Smooth muscle cell (in vitro differentiated cells): ENCODE measurements around the gene SMIM24. TPM values are rescaled to one million over a fixed set of nuclear protein-coding genes. Genes with fewer than 3 reads are reported as not detected.
"Not testable (repeated sequence)": the region's sequence is repeated elsewhere in the genome, so short reads cannot be mapped to it uniquely, and the experiment has no call there.

Experiments used
- DNase-seq: peaks from one replicate; lab custom pipeline; 2025; ENCODE audit not compliant: unreplicated experiment; lab: John Stamatoyannopoulos, UW
- H2AFZ ChIP-seq: fragments of 200-600 bp; sonication (generic); 2 replicates; pipeline ENCODE4 v1.6.0; 2016; ENCODE audit warnings: antibody characterized with exemption, low read depth, mild to moderate bottlenecking
- H3F3A ChIP-seq: fragments of 200-600 bp; sonication (generic); 2 replicates; pipeline ENCODE4 v1.6.0; 2017; ENCODE audit warnings: antibody characterized with exemption, low read depth
- H3K27ac ChIP-seq: fragments of 200-600 bp; sonication (generic); 2 replicates; pipeline ENCODE4 v1.5.1; 2016; ENCODE audit warnings: low read depth, mild to moderate bottlenecking
- H3K27me3 ChIP-seq: fragments of 200-600 bp; sonication (generic); 2 replicates; pipeline ENCODE4 v1.6.1; 2016; ENCODE audit warnings: low read depth, mild to moderate bottlenecking
- H3K36me3 ChIP-seq: fragments of 200-600 bp; sonication (generic); 2 replicates; pipeline ENCODE4 v1.5.1; 2016; ENCODE audit warnings: low read depth
- H3K4me1 ChIP-seq: fragments of 200-600 bp; sonication (generic); 2 replicates; pipeline ENCODE4 v1.5.1; 2016; ENCODE audit warnings: low read depth
- H3K4me2 ChIP-seq: fragments of 200-600 bp; sonication (generic); 2 replicates; pipeline ENCODE4 v1.6.0; 2016; ENCODE audit warnings: mild to moderate bottlenecking
- H3K4me3 ChIP-seq: fragments of 200-600 bp; sonication (generic); 2 replicates; pipeline ENCODE4 v1.5.1; 2016; ENCODE audit warnings: mild to moderate bottlenecking
- H3K79me2 ChIP-seq: fragments of 200-600 bp; sonication (generic); 2 replicates; pipeline ENCODE4 v1.6.0; 2016; ENCODE audit warnings: low read depth, mild to moderate bottlenecking
- H3K9ac ChIP-seq: fragments of 200-600 bp; sonication (generic); 2 replicates; pipeline ENCODE4 v1.6.0; 2016; ENCODE audit warnings: low read depth
- H3K9me3 ChIP-seq: fragments of 200-600 bp; sonication (generic); replicated peaks from 2 replicates; pipeline ENCODE4 v1.5.1; 2016; ENCODE audit warnings: low read depth
- H4K20me1 ChIP-seq: fragments of 200-600 bp; sonication (generic); 2 replicates; pipeline ENCODE4 v1.6.0; 2016; ENCODE audit warnings: low read depth
- CTCF ChIP-seq: fragments of 200-600 bp; sonication (generic); IDR thresholded peaks from 2 replicates; pipeline ENCODE4 v1.5.1; 2017; ENCODE audit warnings: borderline replicate concordance, mild to moderate bottlenecking, antibody characterized with exemption; ENCODE audit not compliant: insufficient read depth, poor library complexity, severe bottlenecking
- WGBS: methylation state at CpG from one replicate; pipeline ENCODE4 v1.1.7; 2016; ENCODE audit warnings: low lambda C conversion rate; 5-methylcytosine and 5-hydroxymethylcytosine counted together
- polyA plus RNA-seq: library from polyadenylated mRNA; unstranded; fragments of >200 nt; fragmentation: Nextera tagmentation; extraction: Ambion mirVana; gene quantifications from 2 replicates; pipeline ENCODE4 v1.2.1, GENCODE V29; 2016
- small RNA-seq: library from RNA; depleted of rRNA; stranded (forward); fragments of <200 nt; gene quantifications from one replicate; pipeline ENCODE3, GENCODE V24; 2014
- total RNA-seq: library from RNA; depleted of rRNA; stranded (reverse); fragments of >200 nt; gene quantifications from 2 replicates; pipeline ENCODE4 v1.2.3, GENCODE V29; 2014

The SMIM24 gene
- total and polyA plus RNA-seq, 2 experiments from 2014 or later = 1.1 TPM; not detected in 1

- no peaks in the 10 kb centered on the region for H3F3A ChIP-seq
- H3K27me3 ChIP-seq = no peaks in the 10 kb centered on the region
- no peaks in the 10 kb centered on the region for H3K36me3 ChIP-seq
- H2AFZ ChIP-seq = no peak overlapping the region
- H3K4me1 ChIP-seq = peaks cover 3% of the 10 kb centered on the region
- TF ChIP-seq CTCF = no peak
- no peaks in the 10 kb centered on the region for H3K9me3 ChIP-seq
- H3K27ac ChIP-seq = no peak overlapping the region
- no peak overlapping the region for H3K4me2 ChIP-seq
- WGBS = 88% methylated on average over 18 of the region's 18 CpGs
- H3K79me2 ChIP-seq = no peaks in the 10 kb centered on the region
- no peak for DNase-seq
- H4K20me1 ChIP-seq = peaks cover 4% of the 10 kb centered on the region
- no peak overlapping the region for H3K4me3 ChIP-seq
- H3K9ac ChIP-seq = no peak overlapping the region
Measured at GRCh38 chr19:3431760-3432397, 48.4 kb downstream of the SMIM24 start.

- 88% methylated on average over 5 of the region's 5 CpGs for WGBS
- not testable (repeated sequence) for H3K9me3 ChIP-seq, H4K20me1 ChIP-seq, H3K4me2 ChIP-seq, H3K79me2 ChIP-seq, H3K27me3 ChIP-seq, DNase-seq, H3K4me3 ChIP-seq, H2AFZ ChIP-seq, H3K9ac ChIP-seq, H3K4me1 ChIP-seq, H3F3A ChIP-seq, H3K36me3 ChIP-seq, H3K27ac ChIP-seq
Measured at GRCh38 chr19:3430366-3430680, 50.0 kb downstream of the SMIM24 start.

GRCh38 chr19:3426433-3426832 lies 53.9 kb downstream of the SMIM24 start:
- no peak overlapping the region for H3K27ac ChIP-seq
- H3K4me3 ChIP-seq = no peak overlapping the region
- H3K4me2 ChIP-seq = no peak overlapping the region
- no peaks in the 10 kb centered on the region for H3F3A ChIP-seq
- H2AFZ ChIP-seq = no peak overlapping the region
- 85% methylated on average over 9 of the region's 9 CpGs for WGBS
- H4K20me1 ChIP-seq = peaks cover 23% of the 10 kb centered on the region
- H3K4me1 ChIP-seq = no peaks in the 10 kb centered on the region
- H3K27me3 ChIP-seq = no peaks in the 10 kb centered on the region
- H3K9ac ChIP-seq = no peak overlapping the region
- no peaks in the 10 kb centered on the region for H3K36me3 ChIP-seq
- H3K9me3 ChIP-seq = no peaks in the 10 kb centered on the region
- H3K79me2 ChIP-seq = no peaks in the 10 kb centered on the region
- DNase-seq = no peak
- TF ChIP-seq CTCF = no peak

Small RNA genes within 50 kb of the gene (small RNA-seq; reads per million reads assigned to genes)
- gene RF00212 = not detected

Other genes with a start within 250 kb of the SMIM24 start
- gene NFIC, start 113.9 kb downstream of the SMIM24 start, total RNA-seq = 7.9 and 8.6 TPM in 2 replicates
- 33.2 and 36.2 TPM in 2 replicates for gene NFIC, start 113.9 kb downstream of the SMIM24 start, polyA plus RNA-seq
- gene SMIM44, start 2.9 kb upstream of the SMIM24 start, total RNA-seq = not detected in 2 replicates
- not detected in 2 replicates for gene SMIM44, start 2.9 kb upstream of the SMIM24 start, polyA plus RNA-seq
- 8.1 and 8.7 TPM in 2 replicates for gene DOHH, start 20.1 kb upstream of the SMIM24 start, total RNA-seq
- gene DOHH, start 20.1 kb upstream of the SMIM24 start, polyA plus RNA-seq = 27.0 and 27.2 TPM in 2 replicates
- gene FZR1, start 25.8 kb upstream of the SMIM24 start, total RNA-seq = 16.3 and 33.9 TPM in 2 replicates
- 49.7 and 64.8 TPM in 2 replicates for gene FZR1, start 25.8 kb upstream of the SMIM24 start, polyA plus RNA-seq
- gene TEKTIP1, start 58.6 kb upstream of the SMIM24 start, total RNA-seq = not detected in 2 replicates
- 0.62 and 1.8 TPM in 2 replicates for gene TEKTIP1, start 58.6 kb upstream of the SMIM24 start, polyA plus RNA-seq
- 26.8 and 56.0 TPM in 2 replicates for gene MFSD12, start 77.1 kb upstream of the SMIM24 start, total RNA-seq
- 73.8 and 93.9 TPM in 2 replicates for gene MFSD12, start 77.1 kb upstream of the SMIM24 start, polyA plus RNA-seq
- gene HMG20B, start 92.4 kb upstream of the SMIM24 start, total RNA-seq = 86.3 and 109 TPM in 2 replicates
- gene HMG20B, start 92.4 kb upstream of the SMIM24 start, polyA plus RNA-seq = 120 and 128 TPM in 2 replicates
- gene GIPC3, start 105.0 kb upstream of the SMIM24 start, total RNA-seq = 0.13 and 0.27 TPM in 2 replicates
- 0.86 and 0.96 TPM in 2 replicates for gene GIPC3, start 105.0 kb upstream of the SMIM24 start, polyA plus RNA-seq
- gene TBXA2R, start 126.3 kb upstream of the SMIM24 start, total RNA-seq = 1.1 and 1.7 TPM in 2 replicates
- 9.3 and 9.4 TPM in 2 replicates for gene TBXA2R, start 126.3 kb upstream of the SMIM24 start, polyA plus RNA-seq
- gene CACTIN, start 146.3 kb upstream of the SMIM24 start, total RNA-seq = 16.7 and 17.5 TPM in 2 replicates
- 17.3 and 22.5 TPM in 2 replicates for gene CACTIN, start 146.3 kb upstream of the SMIM24 start, polyA plus RNA-seq
- gene PIP5K1C, start 219.9 kb upstream of the SMIM24 start, total RNA-seq = 8.2 and 13.2 TPM in 2 replicates
- 27.2 and 29.9 TPM in 2 replicates for gene PIP5K1C, start 219.9 kb upstream of the SMIM24 start, polyA plus RNA-seq
- gene TJP3, start 227.9 kb upstream of the SMIM24 start, total RNA-seq = 1.7 and 6.2 TPM in 2 replicates
- 1.2 and 9.0 TPM in 2 replicates for gene TJP3, start 227.9 kb upstream of the SMIM24 start, polyA plus RNA-seq